Lower leg skin (tissue), 3 donors: ENCODE measurements around the gene DLG2.

Source experiments
- POLR2A ChIP-seq, 2 donors: fragments of 450-650 bp; IDR thresholded peaks; one replicate each; pipeline ENCODE4 v1.6.1; 2016 to 2017; ENCODE audit warnings: antibody characterized with exemption in 2 of 2, mild to moderate bottlenecking in 1 of 2, moderate library complexity in 1 of 2
- TF ChIP-seq, protein P1 (sequence below), 3 donors: fragments of 450-650 bp; IDR thresholded peaks; one replicate each; pipeline ENCODE4 v1.5.1; 2016; ENCODE audit warnings: antibody characterized with exemption in 3 of 3, mild to moderate bottlenecking in 3 of 3, moderate library complexity in 2 of 3

GRCh38 chr11:83970061-83970671 lies 1657.0 kb downstream of the DLG2 start:
- TF ChIP-seq, protein P1, sequence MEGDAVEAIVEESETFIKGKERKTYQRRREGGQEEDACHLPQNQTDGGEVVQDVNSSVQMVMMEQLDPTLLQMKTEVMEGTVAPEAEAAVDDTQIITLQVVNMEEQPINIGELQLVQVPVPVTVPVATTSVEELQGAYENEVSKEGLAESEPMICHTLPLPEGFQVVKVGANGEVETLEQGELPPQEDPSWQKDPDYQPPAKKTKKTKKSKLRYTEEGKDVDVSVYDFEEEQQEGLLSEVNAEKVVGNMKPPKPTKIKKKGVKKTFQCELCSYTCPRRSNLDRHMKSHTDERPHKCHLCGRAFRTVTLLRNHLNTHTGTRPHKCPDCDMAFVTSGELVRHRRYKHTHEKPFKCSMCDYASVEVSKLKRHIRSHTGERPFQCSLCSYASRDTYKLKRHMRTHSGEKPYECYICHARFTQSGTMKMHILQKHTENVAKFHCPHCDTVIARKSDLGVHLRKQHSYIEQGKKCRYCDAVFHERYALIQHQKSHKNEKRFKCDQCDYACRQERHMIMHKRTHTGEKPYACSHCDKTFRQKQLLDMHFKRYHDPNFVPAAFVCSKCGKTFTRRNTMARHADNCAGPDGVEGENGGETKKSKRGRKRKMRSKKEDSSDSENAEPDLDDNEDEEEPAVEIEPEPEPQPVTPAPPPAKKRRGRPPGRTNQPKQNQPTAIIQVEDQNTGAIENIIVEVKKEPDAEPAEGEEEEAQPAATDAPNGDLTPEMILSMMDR (IDR thresholded peaks at IDR 0.05): no peak
- TF ChIP-seq POLR2A (IDR thresholded peaks at IDR 0.05): no peak
